22Rv1 (cell line): ENCODE data around the gene BRCA2.

ENCODE experiments used
- CTCF ChIP-seq: fragments of 450-650 bp; IDR thresholded peaks from 2 replicates; pipeline ENCODE4 v1.5.1; 2017; ENCODE audit warnings: mild to moderate bottlenecking
- ZFX ChIP-seq: fragments of 450-650 bp; IDR thresholded peaks from 2 replicates; pipeline ENCODE4 v1.6.1; 2017; ENCODE audit warnings: antibody characterized with exemption, borderline replicate concordance

- TF ChIP-seq CTCF: no peak
- no peak for TF ChIP-seq ZFX
Observed at GRCh38 chr13:32445461-32445860, 130.2 kb downstream of the BRCA2 start.
